GM23338 (cell line): Measurements from ENCODE around the gene ME3. TPM values are rescaled to one million over a fixed set of nuclear protein-coding genes. Genes with fewer than 3 reads are reported as not detected.

ENCODE experiments used
- ATAC-seq: fragments of 200-7000 bp; cut with Tn5 transposase; 3 replicates; pipeline ENCODE4 v1.9.1; 2020
- DNase-seq: peaks from one replicate; pipeline ENCODE4 v3.0.0-alpha.2; 2015; ENCODE audit warnings: low spot score
- H2AFZ ChIP-seq: fragments of 200-600 bp; sonication (generic); 2 replicates; pipeline ENCODE4 v1.8.0; 2016; ENCODE audit warnings: antibody characterized with exemption, mild to moderate bottlenecking, moderate library complexity
- H3F3A ChIP-seq: fragments of 200-600 bp; sonication (generic); replicated peaks from 2 replicates; pipeline ENCODE4 v1.8.0; 2017; ENCODE audit warnings: antibody characterized with exemption, mixed run types, low read depth
- H3K27ac ChIP-seq: fragments of 200-600 bp; sonication (generic); 2 replicates; pipeline ENCODE4 v1.6.1; 2016; ENCODE audit warnings: low read depth
- H3K27me3 ChIP-seq: fragments of 200-600 bp; sonication (generic); 2 replicates; pipeline ENCODE4 v1.8.0; 2016; ENCODE audit warnings: mild to moderate bottlenecking, mixed run types, moderate library complexity; ENCODE audit not compliant: insufficient read depth
- H3K36me3 ChIP-seq: fragments of 200-600 bp; sonication (generic); 2 replicates; pipeline ENCODE4 v1.8.0; 2016; ENCODE audit warnings: mild to moderate bottlenecking; ENCODE audit not compliant: insufficient read depth
- H3K4me1 ChIP-seq: fragments of 200-600 bp; sonication (generic); 2 replicates; pipeline ENCODE4 v1.8.0; 2016; ENCODE audit warnings: mild to moderate bottlenecking, moderate library complexity; ENCODE audit not compliant: insufficient read depth
- H3K4me2 ChIP-seq: fragments of 200-600 bp; sonication (generic); 2 replicates; pipeline ENCODE4 v1.7.1; 2017; ENCODE audit warnings: mixed run types
- H3K4me3 ChIP-seq: fragments of 200-600 bp; sonication (generic); 2 replicates; pipeline ENCODE4 v1.6.1; 2016; ENCODE audit warnings: mixed run types
- H3K79me2 ChIP-seq: fragments of 200-600 bp; sonication (generic); replicated peaks from 2 replicates; pipeline ENCODE4 v1.8.0; 2017; ENCODE audit warnings: mild to moderate bottlenecking; ENCODE audit not compliant: insufficient read depth
- H3K9me2 ChIP-seq: fragments of 200-600 bp; sonication (generic); 2 replicates; pipeline ENCODE4 v1.8.0; 2017; ENCODE audit not compliant: insufficient read depth
- H4K20me1 ChIP-seq: fragments of 200-600 bp; sonication (generic); replicated peaks from 2 replicates; pipeline ENCODE4 v1.8.0; 2017; ENCODE audit warnings: mild to moderate bottlenecking; ENCODE audit not compliant: insufficient read depth
- H3K27ac Mint-ChIP-seq: 2 replicates; pipeline ENCODE4 v1.8.0; 2020; ENCODE audit warnings: inconsistent platforms, mild to moderate bottlenecking, moderate library complexity, mixed read lengths
- H3K27me3 Mint-ChIP-seq: 3 replicates; pipeline ENCODE4 v1.8.0; 2022; ENCODE audit warnings: low read depth, mild to moderate bottlenecking, moderate library complexity, mixed read lengths, inconsistent platforms; ENCODE audit not compliant: insufficient read depth, poor library complexity
- H3K36me3 Mint-ChIP-seq: 3 replicates; pipeline ENCODE4 v1.8.0; 2021; ENCODE audit warnings: low read depth, mild to moderate bottlenecking, inconsistent platforms, moderate library complexity, mixed read lengths
- H3K4me1 Mint-ChIP-seq: 3 replicates; pipeline ENCODE4 v1.8.0; 2020; ENCODE audit warnings: mild to moderate bottlenecking, inconsistent platforms, mixed read lengths
- H3K4me3 Mint-ChIP-seq: 3 replicates; pipeline ENCODE4 v1.8.0; 2021; ENCODE audit warnings: moderate library complexity, mild to moderate bottlenecking, inconsistent platforms, mixed read lengths
- H3K9me3 Mint-ChIP-seq: 3 replicates; pipeline ENCODE4 v1.8.0; 2020; ENCODE audit warnings: moderate library complexity, mild to moderate bottlenecking, inconsistent platforms, mixed read lengths
- CREB1 ChIP-seq: fragments of 250-450 bp; sonication (Bioruptor Pico); IDR thresholded peaks from 2 replicates; pipeline ENCODE4 v1.5.0; 2020; ENCODE audit warnings: low read depth, mild to moderate bottlenecking, moderate library complexity
- ETS1 ChIP-seq: IDR thresholded peaks from 2 replicates; pipeline ENCODE4 v1.6.1; 2016; ENCODE audit warnings: antibody characterized with exemption
- EZH2 ChIP-seq: fragments of 200-600 bp; sonication (generic); IDR thresholded peaks from one replicate; pipeline ENCODE4 v1.8.0; 2017; ENCODE audit warnings: antibody characterized with exemption, mild to moderate bottlenecking, low read depth; ENCODE audit not compliant: unreplicated experiment
- EZH2phosphoT487 ChIP-seq: fragments of 200-600 bp; sonication (generic); IDR thresholded peaks from one replicate; pipeline ENCODE4 v1.8.1; 2018; ENCODE audit warnings: antibody characterized with exemption; ENCODE audit not compliant: unreplicated experiment
- JUNB ChIP-seq: IDR thresholded peaks from one replicate; pipeline ENCODE4 v1.6.1; 2016; ENCODE audit warnings: antibody characterized with exemption; ENCODE audit not compliant: unreplicated experiment
- NANOG ChIP-seq: IDR thresholded peaks from 2 replicates; pipeline ENCODE4 v1.6.1; 2016; ENCODE audit warnings: antibody characterized with exemption, borderline replicate concordance
- POLR2AphosphoS5 ChIP-seq: IDR thresholded peaks from 2 replicates; pipeline ENCODE4 v1.6.1; 2016; ENCODE audit warnings: antibody characterized with exemption, low read depth
- STAT1 ChIP-seq: IDR thresholded peaks from one replicate; pipeline ENCODE4 v1.6.1; 2016; ENCODE audit warnings: antibody characterized with exemption; ENCODE audit not compliant: unreplicated experiment
- ZNF114 ChIP-seq: fragments of 250-450 bp; sonication (Bioruptor Pico); IDR thresholded peaks from 2 replicates; pipeline ENCODE4 v1.5.0; 2020; ENCODE audit warnings: mild to moderate bottlenecking, moderate library complexity
- ZNF331 ChIP-seq: fragments of 250-450 bp; sonication (Bioruptor Pico); IDR thresholded peaks from 2 replicates; pipeline ENCODE4 v1.5.0; 2020; ENCODE audit warnings: low read depth, mild to moderate bottlenecking, moderate library complexity
- ZNF462 ChIP-seq: fragments of 250-450 bp; sonication (Bioruptor Pico); IDR thresholded peaks from 2 replicates; pipeline ENCODE4 v1.5.0; 2020; ENCODE audit warnings: mild to moderate bottlenecking, moderate library complexity
- polyA plus RNA-seq: library from polyadenylated mRNA; unstranded; fragments of >200 nt; fragmentation: Nextera tagmentation; extraction: Ambion mirVana; gene quantifications from 2 replicates; pipeline ENCODE4 v1.2.1, GENCODE V29; 2016
- total RNA-seq: library from RNA; depleted of rRNA; stranded (reverse); fragments of >200 nt; shearing (Covaris generic); gene quantifications from 2 replicates; pipeline ENCODE4 v1.2.3, GENCODE V29; 2014
- TF ChIP-seq, protein P1 (sequence below): IDR thresholded peaks from one replicate; pipeline ENCODE4 v1.6.1; 2018; ENCODE audit warnings: antibody characterized with exemption; ENCODE audit not compliant: unreplicated experiment
- TF ChIP-seq, protein P2 (sequence below), 2 experiments: fragments of 200-600 bp in 1 of 2; sonication (generic) in 1 of 2; conservative IDR thresholded peaks; 2 replicates each; pipeline versions ENCODE4 v1.5.1 to v1.6.1; 2016 to 2017; ENCODE audit warnings: antibody characterized with exemption in 2 of 2, low read depth in 2 of 2, mild to moderate bottlenecking in 2 of 2, moderate library complexity in 1 of 2

Gene ME3
- total and polyA plus RNA-seq, 2 experiments from 2014 or later: 1.3 to 4.0 TPM

GRCh38 chr11:86673055-86673843 lies 833 bp upstream of the ME3 start:
- DNase-seq: no peak
- H2AFZ ChIP-seq: no peak overlapping the region
- H3K36me3 Mint-ChIP-seq: no peaks in the 10 kb centered on the region
- TF ChIP-seq ETS1 (no peak), ZNF331 (CRISPR knock-in tag) (no peak), CREB1 (no peak), EZH2 (no peak), STAT1 (no peak), POLR2AphosphoS5 (no peak), EZH2phosphoT487 (no peak), JUNB (no peak), ZNF114 (CRISPR knock-in tag) (no peak), NANOG (no peak), ZNF462 (CRISPR knock-in tag) (no peak)
- TF ChIP-seq, protein P1, sequence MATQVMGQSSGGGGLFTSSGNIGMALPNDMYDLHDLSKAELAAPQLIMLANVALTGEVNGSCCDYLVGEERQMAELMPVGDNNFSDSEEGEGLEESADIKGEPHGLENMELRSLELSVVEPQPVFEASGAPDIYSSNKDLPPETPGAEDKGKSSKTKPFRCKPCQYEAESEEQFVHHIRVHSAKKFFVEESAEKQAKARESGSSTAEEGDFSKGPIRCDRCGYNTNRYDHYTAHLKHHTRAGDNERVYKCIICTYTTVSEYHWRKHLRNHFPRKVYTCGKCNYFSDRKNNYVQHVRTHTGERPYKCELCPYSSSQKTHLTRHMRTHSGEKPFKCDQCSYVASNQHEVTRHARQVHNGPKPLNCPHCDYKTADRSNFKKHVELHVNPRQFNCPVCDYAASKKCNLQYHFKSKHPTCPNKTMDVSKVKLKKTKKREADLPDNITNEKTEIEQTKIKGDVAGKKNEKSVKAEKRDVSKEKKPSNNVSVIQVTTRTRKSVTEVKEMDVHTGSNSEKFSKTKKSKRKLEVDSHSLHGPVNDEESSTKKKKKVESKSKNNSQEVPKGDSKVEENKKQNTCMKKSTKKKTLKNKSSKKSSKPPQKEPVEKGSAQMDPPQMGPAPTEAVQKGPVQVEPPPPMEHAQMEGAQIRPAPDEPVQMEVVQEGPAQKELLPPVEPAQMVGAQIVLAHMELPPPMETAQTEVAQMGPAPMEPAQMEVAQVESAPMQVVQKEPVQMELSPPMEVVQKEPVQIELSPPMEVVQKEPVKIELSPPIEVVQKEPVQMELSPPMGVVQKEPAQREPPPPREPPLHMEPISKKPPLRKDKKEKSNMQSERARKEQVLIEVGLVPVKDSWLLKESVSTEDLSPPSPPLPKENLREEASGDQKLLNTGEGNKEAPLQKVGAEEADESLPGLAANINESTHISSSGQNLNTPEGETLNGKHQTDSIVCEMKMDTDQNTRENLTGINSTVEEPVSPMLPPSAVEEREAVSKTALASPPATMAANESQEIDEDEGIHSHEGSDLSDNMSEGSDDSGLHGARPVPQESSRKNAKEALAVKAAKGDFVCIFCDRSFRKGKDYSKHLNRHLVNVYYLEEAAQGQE: no peak
- TF ChIP-seq, protein P2, sequence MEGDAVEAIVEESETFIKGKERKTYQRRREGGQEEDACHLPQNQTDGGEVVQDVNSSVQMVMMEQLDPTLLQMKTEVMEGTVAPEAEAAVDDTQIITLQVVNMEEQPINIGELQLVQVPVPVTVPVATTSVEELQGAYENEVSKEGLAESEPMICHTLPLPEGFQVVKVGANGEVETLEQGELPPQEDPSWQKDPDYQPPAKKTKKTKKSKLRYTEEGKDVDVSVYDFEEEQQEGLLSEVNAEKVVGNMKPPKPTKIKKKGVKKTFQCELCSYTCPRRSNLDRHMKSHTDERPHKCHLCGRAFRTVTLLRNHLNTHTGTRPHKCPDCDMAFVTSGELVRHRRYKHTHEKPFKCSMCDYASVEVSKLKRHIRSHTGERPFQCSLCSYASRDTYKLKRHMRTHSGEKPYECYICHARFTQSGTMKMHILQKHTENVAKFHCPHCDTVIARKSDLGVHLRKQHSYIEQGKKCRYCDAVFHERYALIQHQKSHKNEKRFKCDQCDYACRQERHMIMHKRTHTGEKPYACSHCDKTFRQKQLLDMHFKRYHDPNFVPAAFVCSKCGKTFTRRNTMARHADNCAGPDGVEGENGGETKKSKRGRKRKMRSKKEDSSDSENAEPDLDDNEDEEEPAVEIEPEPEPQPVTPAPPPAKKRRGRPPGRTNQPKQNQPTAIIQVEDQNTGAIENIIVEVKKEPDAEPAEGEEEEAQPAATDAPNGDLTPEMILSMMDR (conservative IDR thresholded peaks at IDR 0.05; ENCODE audit: low read depth in 2 of 2): no peak
- H4K20me1 ChIP-seq: no peaks in the 10 kb centered on the region
- H3K36me3 ChIP-seq: no peaks in the 10 kb centered on the region
- no peaks in the 10 kb centered on the region for H3K9me3 Mint-ChIP-seq
- no peak for ATAC-seq
- H3K27ac Mint-ChIP-seq: no peak overlapping the region
- peaks cover 22% of the 10 kb centered on the region for H3K4me1 Mint-ChIP-seq
- H3F3A ChIP-seq: no peaks in the 10 kb centered on the region
- H3K4me2 ChIP-seq: no peak overlapping the region
- peaks cover 34% of the 10 kb centered on the region for H3K27me3 Mint-ChIP-seq
- H3K79me2 ChIP-seq: no peaks in the 10 kb centered on the region
- peaks cover 8% of the 10 kb centered on the region; the same call in 1 of the 2 replicates for H3K9me2 ChIP-seq
- peaks cover 55% of the 10 kb centered on the region for H3K27me3 ChIP-seq
- peak overlapping the region; percentile 59 for H3K4me3 Mint-ChIP-seq
- no peak overlapping the region for H3K27ac ChIP-seq
- peaks cover 9% of the 10 kb centered on the region for H3K4me1 ChIP-seq
- no peak overlapping the region for H3K4me3 ChIP-seq
